DMS 273 treated with DMSO at 0.1 percent for 48 hours (cell line): ENCODE measurements around the gene LDAH.
"Not testable (repeated sequence)": the region's sequence is repeated elsewhere in the genome, so short reads cannot be mapped to it uniquely, and the experiment has no call there.

Source experiments
- DNase-seq: peaks from one replicate; lab custom pipeline; 2025; lab: John Stamatoyannopoulos, UW

The LDAH gene

DNA sequence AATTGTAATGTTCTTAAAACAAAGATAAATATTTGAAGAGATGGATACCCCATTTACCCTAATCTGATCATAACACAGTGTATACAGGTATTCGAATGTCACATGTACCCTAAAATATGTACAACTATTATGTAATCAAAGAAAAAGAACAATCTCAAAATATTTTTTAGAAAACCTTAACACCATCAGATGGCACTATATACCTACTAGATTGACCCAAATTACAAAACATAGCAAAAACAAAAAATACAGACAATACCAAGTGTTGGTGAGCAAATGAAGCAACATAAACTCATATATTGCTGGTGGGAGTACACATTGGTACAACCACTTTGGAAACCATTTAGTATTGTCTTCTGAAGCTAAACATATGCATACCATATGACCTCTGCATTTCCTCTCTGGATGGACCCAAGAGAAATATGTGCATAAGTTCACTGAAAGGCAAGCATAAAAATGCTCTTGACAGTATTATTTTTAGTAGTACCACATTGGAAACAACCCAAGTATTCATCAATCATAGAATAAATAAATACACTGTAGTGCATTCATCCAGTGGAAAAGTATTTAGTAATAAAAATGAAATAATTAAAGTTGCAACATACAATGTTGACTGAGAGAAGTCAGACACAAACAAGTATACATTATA lies 100.2 kb downstream of the LDAH start:
- DNase-seq: no peak

GRCh38 chr2:20717641-20718040 lies 105.3 kb downstream of the LDAH start:
- no peak for DNase-seq

- DNase-seq: not testable (repeated sequence)
Observed at GRCh38 chr2:20716164-20716563, 106.7 kb downstream of the LDAH start.

DNA sequence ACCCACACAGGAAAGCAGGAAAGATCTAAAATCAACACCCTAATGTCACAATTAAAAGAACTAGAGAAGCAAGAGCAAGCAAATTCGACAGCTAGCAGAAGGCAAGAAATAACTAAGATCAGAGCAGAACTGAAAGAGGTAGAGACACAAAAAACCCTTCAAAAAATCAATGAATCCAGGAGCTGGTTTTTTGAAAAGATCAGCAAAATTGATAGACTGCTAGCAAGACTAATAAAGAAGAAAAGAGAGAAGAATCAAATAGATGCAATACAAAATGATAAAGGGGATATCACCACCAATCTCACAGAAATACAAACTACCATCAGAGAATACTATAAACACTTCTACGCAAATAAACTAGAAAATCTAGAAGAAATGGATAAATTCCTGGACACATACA lies 108.5 kb downstream of the LDAH start:
- DNase-seq: not testable (repeated sequence)

- not testable (repeated sequence) for DNase-seq
Observed at GRCh38 chr2:20713585-20713984, 109.3 kb downstream of the LDAH start.

DNA sequence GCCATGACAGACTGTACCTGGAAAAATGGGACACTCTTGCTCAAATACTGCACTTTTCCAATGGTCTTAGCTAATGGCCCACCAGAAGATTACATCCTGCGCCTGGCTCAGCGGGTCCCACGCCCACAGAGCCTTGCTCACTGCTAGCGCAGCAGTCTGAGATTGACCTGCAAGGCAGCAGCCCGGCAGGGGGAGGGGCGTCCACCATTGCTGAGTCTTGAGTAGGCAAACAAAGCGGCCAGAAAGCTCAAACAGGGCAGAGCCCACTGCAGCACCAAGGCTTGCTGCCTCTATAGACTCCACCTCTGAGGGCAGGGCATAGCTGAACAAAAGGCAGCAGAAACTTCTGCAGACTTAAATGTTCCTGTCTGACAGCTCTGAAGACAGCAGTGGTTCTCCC lies 111.3 kb downstream of the LDAH start:
- DNase-seq: not testable (repeated sequence)

DNA sequence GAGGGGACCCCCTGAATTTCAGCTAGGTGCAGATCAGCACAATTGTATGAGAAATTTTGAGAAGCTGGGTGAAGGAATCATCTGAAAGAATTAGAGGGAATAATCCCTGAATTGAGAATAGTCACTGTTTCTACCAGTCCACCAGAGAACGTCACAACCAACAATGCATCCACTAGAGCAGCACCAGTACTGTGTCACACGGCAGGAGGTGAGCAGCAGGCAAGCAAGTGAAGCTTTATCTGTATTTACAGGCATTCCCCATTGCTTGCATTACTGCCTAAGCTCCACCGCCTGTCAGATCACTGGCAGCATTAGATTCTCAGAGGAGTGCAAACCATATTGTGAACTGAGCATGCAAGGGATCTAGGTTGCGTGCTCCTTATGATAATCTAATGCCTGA lies 115.3 kb downstream of the LDAH start:
- no peak for DNase-seq

- no peak for DNase-seq
Observed at GRCh38 chr2:20706786-20707185, 116.1 kb downstream of the LDAH start.

DNA sequence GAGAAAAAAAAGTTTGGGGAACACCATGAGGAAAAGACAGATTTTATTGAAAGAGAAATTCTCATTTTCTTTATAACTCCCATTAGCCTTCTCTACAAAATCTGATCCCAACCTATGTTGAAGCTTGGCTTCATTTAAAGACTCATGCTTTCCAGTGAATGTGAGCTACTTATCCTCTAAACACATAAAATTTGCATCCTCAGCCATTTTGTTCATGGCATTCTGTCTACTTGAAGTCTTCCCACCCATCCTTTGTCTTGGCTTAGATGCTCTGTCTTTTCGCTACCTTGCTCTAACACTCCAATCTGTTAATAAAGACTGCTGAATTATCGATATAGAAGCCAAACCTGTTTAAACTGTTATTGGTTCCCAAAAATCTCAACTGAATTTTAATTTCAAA lies 116.7 kb downstream of the LDAH start:
- DNase-seq: no peak

DNA sequence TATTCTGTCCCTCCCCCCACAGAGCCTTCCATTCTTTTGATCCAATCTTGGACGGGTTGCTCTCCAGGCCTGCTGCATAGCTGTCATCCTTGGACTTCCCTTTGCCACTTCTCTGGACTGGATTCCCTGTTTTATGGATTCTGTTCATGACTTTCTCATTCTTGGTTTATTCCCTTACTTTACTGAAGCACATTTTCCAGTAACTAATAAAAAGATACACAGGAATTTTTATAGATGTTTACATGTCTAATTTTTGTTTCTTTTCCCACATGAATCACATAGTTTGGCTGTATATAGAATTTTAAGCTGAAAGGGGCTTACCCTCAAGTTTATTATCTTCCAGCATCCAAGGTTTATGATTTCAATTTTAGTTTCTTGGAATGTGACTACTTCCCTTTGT lies 118.0 kb downstream of the LDAH start:
- no peak for DNase-seq

GRCh38 chr2:20702563-20702962 lies 120.3 kb downstream of the LDAH start:
- no peak for DNase-seq

DNA sequence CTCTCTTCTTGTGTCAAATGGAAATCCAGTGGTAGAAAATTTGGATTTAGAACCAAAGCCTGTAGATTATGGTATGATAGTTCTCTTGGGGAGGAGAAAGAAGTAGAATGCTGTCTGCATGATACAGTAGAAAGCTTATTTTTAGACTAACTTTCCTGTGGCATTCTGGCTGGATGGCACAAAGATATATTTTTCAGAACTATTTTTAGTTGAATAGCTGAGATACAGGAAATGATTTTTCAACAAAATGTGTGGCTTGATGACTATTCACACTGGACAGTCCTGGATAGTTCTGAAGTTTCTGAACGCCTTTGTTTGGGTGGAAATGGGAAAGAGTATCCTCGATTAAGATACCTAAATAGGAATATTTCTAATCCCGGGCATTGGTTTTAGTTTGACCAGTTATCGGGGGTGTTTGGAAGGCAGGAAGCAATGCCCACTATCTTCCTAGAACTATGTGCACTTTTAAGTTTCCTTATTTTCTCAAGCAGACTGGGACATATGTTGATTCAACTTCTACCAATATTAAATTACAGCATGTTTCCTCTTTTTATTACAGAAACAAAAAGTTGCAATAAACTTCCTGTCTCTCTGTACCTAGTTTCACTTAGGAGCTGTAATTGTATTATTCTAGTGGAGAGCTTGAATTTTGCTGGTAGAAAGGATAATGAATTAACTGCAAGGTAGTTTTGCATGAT lies 123.8 kb downstream of the LDAH start:
- DNase-seq: no peak

DNA sequence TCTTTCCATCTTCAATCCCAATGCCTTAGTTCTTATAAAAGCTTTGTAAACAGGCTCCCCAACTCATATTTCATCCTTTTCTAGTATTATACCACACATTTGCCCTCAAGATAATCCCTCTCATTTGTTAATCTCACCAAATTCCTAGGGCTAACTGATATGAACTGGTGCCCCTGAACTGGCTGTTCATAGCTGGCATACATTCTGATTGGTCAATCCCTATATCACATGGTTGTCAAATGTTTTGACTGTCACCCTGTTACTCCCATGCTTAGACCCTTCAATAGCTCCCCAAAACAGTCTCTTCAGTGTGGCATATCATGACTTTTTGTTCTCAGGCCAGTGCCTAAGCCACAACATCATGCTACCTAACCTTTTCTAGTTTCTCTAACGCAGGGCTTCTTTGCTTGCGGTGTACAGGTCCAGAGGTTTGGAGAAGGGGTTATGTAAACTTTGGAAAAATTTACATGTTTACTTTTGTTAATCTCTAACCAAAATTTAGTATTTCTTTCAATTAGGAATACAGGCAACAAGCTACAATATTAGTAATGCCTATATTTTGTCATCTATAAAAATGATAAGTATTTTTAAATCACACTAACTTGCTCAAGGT lies 125.5 kb downstream of the LDAH start:
- no peak for DNase-seq

GRCh38 chr2:20696366-20696765 lies 126.5 kb downstream of the LDAH start:
- DNase-seq: no peak

- no peak for DNase-seq
Observed at GRCh38 chr2:20693317-20693716, 129.6 kb downstream of the LDAH start.

DNA sequence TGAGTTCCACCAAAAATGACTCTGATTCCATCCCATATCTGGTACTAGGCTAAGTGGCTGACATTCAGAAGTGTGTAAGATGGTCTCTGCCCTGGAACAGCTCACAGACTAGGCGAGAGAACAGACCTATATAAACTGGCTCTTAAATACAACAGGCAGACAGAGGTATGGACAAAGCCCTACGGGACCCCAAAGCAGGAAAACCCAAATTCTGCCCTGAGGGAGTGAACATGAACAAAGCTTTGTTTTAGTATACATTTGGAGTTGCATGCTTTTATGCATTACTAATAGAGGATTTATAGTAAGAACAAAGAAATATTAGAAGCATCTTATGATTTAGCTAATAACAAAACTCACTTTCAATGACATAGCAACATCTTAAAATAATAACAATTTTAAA lies 130.8 kb downstream of the LDAH start:
- DNase-seq: no peak

- DNase-seq: no peak
Observed at GRCh38 chr2:20691076-20691734, 131.7 kb downstream of the LDAH start.

DNA sequence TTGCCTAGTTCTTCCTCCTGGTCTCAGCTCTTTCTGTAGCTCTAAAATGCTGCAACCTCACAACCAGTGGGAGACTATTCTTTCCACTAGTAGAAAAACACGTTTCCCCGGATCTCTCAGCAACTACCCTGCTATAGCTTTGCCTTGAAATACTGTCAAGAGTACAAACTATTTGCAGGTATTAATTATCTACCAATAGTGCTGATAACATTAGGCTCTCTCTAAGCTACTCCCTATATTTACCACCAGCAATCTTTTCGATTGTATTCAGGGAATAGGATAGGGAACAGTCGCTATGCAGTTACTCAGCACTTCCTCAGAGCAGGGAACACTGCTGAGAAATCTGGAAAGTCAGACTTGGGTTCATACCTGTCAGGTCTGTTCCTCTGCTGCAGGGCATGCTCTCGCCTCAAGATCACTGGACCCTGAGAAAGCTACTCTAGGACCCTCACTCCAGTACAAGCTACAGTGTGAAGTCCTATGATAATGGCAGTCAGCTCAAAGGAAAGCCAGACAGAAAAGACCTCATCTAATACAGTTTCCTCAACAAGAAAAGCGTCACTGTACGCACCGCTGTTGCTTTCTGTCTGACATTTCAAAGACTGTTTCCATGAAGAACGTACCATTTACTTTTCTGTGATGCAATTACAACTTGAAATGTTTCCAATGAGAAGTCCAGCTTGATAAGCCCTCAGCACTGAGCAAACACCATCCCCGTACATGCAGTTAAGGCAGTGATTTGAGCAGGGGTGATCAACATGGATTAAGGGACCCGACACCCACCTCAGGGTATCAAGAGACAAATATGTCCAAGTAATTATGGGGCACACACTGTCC lies 133.3 kb downstream of the LDAH start:
- DNase-seq: no peak

- no peak for DNase-seq
Observed at GRCh38 chr2:20687260-20687832, 135.6 kb downstream of the LDAH start.

GRCh38 chr2:20684581-20685063 lies 138.3 kb downstream of the LDAH start:
- no peak for DNase-seq

DNA sequence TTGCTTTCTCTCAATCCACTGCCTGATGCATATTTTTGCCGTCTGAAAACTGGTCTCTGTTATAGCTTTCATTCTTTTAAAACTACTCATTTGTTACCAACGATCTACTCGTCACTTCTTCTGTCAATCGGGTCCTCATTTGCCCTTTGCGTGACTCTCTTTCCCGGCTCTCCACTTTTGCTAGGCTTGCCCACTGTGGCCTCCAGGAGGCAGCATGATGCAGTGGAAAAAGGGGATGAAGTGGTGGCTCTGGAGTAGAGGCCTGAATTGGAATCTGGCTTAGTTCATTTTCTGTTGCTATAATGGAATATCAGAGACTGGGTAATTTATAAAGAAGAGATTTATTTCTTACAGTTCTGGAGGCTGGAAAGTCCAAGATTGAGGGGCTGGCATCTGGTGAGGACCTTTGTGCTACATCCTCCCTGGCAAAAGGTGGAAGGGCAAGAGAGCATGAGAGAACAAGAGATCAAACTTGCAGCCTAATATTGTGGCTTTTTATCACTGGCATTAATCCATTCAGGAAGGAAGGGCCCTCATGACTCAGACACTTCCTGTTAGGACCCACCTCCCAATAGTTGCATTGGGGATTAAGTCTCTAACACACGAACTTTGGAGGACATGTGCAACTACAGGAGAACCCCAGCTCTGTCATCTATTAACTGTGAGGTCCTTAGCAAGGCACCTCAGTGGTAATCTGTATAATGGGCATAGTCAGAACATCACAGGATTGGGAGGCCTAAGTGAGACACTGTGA lies 140.6 kb downstream of the LDAH start:
- DNase-seq: no peak
